Lower lobe of right lung (tissue), 2 donors: ENCODE results near the gene EGFLAM. TPM values are rescaled to one million over a fixed set of nuclear protein-coding genes. Genes with fewer than 3 reads are reported as not detected.

Source experiments
- ATAC-seq, 2 donors: fragments of 200-7000 bp; cut with Tn5 transposase; one replicate each; pipeline ENCODE4 v1.9.1; 2020 to 2022; ENCODE audit warnings: mild to moderate bottlenecking in 2 of 2, moderate library complexity in 2 of 2
- DNase-seq: peaks from one replicate; pipeline ENCODE4 v3.0.0-alpha.2; 2020
- H3K27ac ChIP-seq: fragments of 200-600 bp; one replicate; pipeline ENCODE4 v1.8.0; 2022
- H3K27me3 ChIP-seq: fragments of 200-600 bp; one replicate; pipeline ENCODE4 v1.8.0; 2022; ENCODE audit warnings: low read depth
- H3K36me3 ChIP-seq: fragments of 200-600 bp; one replicate; pipeline ENCODE4 v1.8.0; 2022; ENCODE audit warnings: mild to moderate bottlenecking
- H3K4me1 ChIP-seq: fragments of 200-600 bp; one replicate; pipeline ENCODE4 v1.8.0; 2022
- H3K4me3 ChIP-seq: fragments of 200-600 bp; one replicate; pipeline ENCODE4 v1.8.0; 2022; ENCODE audit warnings: mild to moderate bottlenecking
- H3K9me3 ChIP-seq: fragments of 200-600 bp; one replicate; pipeline ENCODE4 v1.8.0; 2022
- intact Hi-C: fragments of 100-400 bp; cut with DNase I; formaldehyde crosslinking; loops from one replicate; pipeline ENCODE4 v1.11.0; 2022
- total RNA-seq: library from RNA; stranded (reverse); fragmentation: NEBNext Ultra II Directional; extraction: Animal tissue kit (Norgen Biotek cat#: 25700); gene quantifications from one replicate; pipeline ENCODE4 v1.2.1, GENCODE V29; 2021
- TF ChIP-seq, protein P1 (sequence below): fragments of 200-600 bp; IDR thresholded peaks from one replicate; pipeline ENCODE4 v1.8.0; 2022; ENCODE audit warnings: antibody characterized with exemption, mild to moderate bottlenecking
- donor health status: DM: no; HTN: yes; CAD: no; lungs with severe emphysema.

Gene EGFLAM
- total RNA-seq, 1 donor from 2014 or later, result 2.4 TPM

DNA sequence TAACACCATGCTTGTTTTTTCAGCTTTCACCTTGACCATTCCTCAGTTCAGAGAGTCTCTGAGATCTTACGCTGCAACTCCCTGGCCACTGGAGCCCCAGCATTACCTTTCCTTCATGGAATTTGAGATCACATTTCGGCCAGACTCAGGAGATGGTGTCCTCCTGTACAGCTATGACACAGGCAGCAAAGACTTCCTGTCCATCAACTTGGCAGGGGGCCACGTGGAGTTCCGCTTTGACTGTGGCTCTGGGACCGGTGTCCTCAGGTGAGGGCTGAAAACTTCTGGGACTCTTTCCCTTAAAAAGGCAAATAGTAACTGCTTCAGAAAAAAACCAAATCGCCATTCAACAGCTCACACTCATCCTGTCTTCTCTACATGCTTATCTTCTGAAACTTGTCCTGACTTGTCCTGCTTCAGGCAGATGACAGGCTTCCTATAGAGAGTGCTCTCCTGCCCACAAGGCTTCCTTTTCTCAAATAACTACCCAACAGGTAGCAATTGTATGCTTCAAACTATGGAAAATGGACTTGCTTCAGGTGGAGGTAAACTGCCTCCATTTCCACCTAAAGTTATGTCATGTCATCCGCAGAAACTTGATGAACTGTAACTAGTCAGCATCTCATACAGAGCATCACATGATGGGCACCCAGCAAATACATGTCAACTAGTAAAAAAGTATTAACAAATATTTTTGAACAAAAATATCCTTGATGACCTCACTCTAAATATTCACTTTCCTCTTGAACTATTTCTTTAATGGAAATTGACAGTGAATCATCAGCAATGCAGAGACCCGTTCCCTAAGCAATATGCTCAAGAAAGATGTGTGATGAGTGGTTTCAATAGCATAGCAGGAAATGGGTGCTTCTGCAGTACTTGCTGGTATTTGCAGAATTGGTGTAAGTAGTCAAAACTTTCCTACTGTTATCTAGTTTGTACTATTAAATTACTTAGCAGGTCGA is 168.9 kb downstream of the EGFLAM start:
- no peak overlapping the region for H3K4me3 ChIP-seq
- no peak overlapping the region for H3K27ac ChIP-seq
- DNase-seq, result no peak
- no peaks in the 10 kb centered on the region for H3K9me3 ChIP-seq
- H3K27me3 ChIP-seq, result no peaks in the 10 kb centered on the region
- no peaks in the 10 kb centered on the region for H3K36me3 ChIP-seq
- intact Hi-C loops, result no loop called here
- ATAC-seq, result no peak
- no peaks in the 10 kb centered on the region for H3K4me1 ChIP-seq
- TF ChIP-seq, protein P1, sequence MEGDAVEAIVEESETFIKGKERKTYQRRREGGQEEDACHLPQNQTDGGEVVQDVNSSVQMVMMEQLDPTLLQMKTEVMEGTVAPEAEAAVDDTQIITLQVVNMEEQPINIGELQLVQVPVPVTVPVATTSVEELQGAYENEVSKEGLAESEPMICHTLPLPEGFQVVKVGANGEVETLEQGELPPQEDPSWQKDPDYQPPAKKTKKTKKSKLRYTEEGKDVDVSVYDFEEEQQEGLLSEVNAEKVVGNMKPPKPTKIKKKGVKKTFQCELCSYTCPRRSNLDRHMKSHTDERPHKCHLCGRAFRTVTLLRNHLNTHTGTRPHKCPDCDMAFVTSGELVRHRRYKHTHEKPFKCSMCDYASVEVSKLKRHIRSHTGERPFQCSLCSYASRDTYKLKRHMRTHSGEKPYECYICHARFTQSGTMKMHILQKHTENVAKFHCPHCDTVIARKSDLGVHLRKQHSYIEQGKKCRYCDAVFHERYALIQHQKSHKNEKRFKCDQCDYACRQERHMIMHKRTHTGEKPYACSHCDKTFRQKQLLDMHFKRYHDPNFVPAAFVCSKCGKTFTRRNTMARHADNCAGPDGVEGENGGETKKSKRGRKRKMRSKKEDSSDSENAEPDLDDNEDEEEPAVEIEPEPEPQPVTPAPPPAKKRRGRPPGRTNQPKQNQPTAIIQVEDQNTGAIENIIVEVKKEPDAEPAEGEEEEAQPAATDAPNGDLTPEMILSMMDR, result no peak

DNA sequence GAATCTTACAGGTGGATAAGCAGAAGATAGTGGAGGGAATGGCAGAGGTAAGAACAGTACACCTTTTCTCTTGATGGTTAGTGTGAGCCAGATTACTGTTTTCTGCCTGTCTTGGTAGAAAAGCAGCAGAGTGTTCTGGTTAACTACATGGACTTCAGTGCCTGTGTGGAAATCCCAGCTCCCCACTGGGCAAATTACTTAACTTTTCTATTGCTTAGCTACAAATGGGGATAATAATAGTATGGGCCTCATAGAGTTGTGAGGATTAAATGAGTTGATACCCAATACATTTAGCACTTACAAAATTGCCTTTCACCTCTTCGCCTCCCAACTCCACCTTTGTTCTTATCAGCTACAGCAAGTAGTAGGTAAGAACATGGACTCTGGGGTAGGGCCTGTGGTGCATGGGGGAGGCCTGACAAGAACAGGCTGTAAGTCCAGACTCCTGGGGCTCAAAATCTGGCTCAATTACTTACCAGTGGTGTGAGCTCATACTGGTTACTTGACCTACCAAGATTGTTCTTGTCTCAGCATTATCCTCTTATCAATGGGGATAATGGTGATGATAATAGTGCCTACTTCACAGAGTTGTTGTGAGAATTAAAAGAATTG is 173.0 kb downstream of the EGFLAM start:
- intact Hi-C loops, result no loop called here
- DNase-seq (no peak), ATAC-seq (no peak)
- peaks cover 9% of the 10 kb centered on the region for H3K27me3 ChIP-seq
- no peak overlapping the region for H3K27ac ChIP-seq
- TF ChIP-seq, protein P1, result no peak
- H3K4me3 ChIP-seq, result no peak overlapping the region
- H3K4me1 ChIP-seq, result no peaks in the 10 kb centered on the region
- no peaks in the 10 kb centered on the region for H3K9me3 ChIP-seq
- H3K36me3 ChIP-seq, result no peaks in the 10 kb centered on the region

DNA sequence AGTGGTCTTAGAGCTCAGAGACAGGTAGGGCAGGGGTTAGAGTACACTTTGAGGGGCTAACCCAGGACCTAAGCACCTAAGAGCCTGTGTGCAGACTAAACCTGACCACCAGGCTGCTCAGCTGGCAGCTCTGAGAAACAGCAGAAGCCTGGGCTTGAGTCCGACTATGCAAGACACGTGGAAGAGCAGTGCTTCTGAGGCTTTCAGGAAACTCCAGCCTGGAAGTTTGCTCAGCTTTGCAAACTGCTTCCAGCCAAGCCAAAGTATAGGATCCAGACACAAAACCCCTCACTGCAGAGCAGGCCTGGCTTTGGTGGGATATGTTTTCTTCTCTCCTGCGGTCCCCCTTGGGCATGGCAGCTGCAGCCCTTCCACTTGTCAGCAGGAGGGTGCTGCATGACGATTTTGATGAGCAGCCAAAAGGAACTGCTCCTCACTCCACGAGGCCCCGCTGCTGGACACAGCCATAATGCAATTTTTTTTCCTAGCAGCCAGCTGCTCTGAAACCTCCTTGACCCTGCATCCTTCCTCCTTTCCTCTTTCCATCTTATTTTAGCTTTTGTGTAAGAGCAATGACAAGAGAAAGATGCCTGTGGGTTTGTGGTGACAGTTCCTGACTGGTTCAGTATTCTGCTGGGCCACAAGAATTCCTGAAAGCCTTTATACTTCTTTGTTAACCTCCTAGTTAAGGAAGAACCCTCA is 175.0 kb downstream of the EGFLAM start:
- Histone ChIP-seq H3K4me3 (no peak overlapping the region), H3K9me3 (no peaks in the 10 kb centered on the region), H3K27ac (peak overlapping the region; percentile 31), H3K4me1 (no peaks in the 10 kb centered on the region), H3K36me3 (no peaks in the 10 kb centered on the region), H3K27me3 (peaks cover 12% of the 10 kb centered on the region)
- TF ChIP-seq, protein P1, result no peak
- DNase-seq (no peak), ATAC-seq (peak; percentile 50 to 59)
- intact Hi-C loops, result no loop called here

DNA sequence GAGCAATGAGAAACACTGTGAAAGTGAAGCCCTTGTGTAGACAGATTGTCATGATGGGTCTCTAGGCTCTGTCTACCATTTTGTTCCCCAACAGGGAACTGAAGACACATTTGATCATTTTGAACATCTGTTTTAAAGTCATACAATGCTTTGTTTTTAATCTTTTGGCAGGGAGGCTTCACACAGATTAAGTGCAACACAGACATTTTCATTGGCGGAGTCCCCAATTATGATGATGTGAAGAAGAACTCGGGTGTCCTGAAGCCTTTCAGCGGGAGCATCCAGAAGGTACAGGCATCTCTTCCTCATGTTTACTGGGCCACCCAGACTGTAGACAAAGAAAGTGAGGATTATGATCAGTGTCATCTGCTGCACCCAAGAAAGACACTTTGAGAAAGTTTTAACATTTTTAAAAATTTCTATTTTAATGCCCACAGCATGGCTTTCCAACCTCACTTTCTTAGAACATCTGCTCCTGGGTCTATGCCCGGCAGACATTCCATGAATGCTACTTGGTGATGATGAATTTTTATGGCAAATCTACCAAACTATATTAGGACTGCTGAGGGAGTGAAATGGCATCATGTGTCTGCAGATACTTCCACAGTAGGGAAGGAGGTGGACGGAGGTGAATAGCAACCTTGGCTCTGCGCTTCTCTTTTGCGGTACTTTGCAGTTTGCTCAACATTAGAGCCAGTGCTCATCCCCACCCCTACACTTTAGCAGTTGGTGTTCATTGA is 176.8 kb downstream of the EGFLAM start:
- Histone ChIP-seq H3K4me3 (no peak overlapping the region), H3K4me1 (no peaks in the 10 kb centered on the region), H3K27ac (no peak overlapping the region), H3K9me3 (no peaks in the 10 kb centered on the region), H3K27me3 (peaks cover 15% of the 10 kb centered on the region), H3K36me3 (no peaks in the 10 kb centered on the region)
- intact Hi-C loops, result loop anchor here (5.0 kb wide), 1 partner anchor 372 kb away; no protein-coding TSS in a partner anchor
- TF ChIP-seq, protein P1, result no peak
- ATAC-seq (no peak), DNase-seq (no peak)

DNA sequence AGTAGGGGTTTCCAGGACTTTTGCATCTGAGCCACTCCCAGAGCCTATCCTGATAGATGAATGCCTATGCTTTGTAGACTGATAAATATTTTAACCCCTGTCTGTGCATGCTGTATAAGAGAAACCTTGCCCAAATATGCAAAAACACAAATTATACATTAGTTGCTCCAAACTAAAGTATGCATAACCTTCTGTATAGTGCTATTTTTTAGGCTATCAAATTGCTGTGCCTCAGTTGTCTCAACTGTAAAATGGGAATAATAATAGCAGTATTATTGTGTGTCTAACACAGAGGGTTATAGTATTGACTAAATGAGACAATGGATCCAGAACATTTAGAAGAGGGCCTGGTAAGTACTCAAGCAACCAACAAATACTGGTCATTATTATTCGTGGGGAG is 180.4 kb downstream of the EGFLAM start:
- no peaks in the 10 kb centered on the region for H3K9me3 ChIP-seq
- no peaks in the 10 kb centered on the region for H3K4me1 ChIP-seq
- H3K27me3 ChIP-seq, result peaks cover 21% of the 10 kb centered on the region
- TF ChIP-seq, protein P1, result no peak
- no peaks in the 10 kb centered on the region for H3K36me3 ChIP-seq
- no peak overlapping the region for H3K4me3 ChIP-seq
- DNase-seq (no peak), ATAC-seq (no peak)
- intact Hi-C loops, result loop anchor here (5.0 kb wide), 1 partner anchor 369 kb away; no protein-coding TSS in a partner anchor
- no peak overlapping the region for H3K27ac ChIP-seq
